ENCODE measurements around the gene KCNMA1. TPM values are rescaled to one million over a fixed set of nuclear protein-coding genes. Genes with fewer than 3 reads are reported as not detected.

The KCNMA1 gene
- total and polyA plus RNA-seq, 9 of the 15 experiments (the other 6 are each of a cell fraction or from before 2014, with no cell fraction given) = 0.01 to 0.95 (median 0.15) TPM; not detected in 4

DNA sequence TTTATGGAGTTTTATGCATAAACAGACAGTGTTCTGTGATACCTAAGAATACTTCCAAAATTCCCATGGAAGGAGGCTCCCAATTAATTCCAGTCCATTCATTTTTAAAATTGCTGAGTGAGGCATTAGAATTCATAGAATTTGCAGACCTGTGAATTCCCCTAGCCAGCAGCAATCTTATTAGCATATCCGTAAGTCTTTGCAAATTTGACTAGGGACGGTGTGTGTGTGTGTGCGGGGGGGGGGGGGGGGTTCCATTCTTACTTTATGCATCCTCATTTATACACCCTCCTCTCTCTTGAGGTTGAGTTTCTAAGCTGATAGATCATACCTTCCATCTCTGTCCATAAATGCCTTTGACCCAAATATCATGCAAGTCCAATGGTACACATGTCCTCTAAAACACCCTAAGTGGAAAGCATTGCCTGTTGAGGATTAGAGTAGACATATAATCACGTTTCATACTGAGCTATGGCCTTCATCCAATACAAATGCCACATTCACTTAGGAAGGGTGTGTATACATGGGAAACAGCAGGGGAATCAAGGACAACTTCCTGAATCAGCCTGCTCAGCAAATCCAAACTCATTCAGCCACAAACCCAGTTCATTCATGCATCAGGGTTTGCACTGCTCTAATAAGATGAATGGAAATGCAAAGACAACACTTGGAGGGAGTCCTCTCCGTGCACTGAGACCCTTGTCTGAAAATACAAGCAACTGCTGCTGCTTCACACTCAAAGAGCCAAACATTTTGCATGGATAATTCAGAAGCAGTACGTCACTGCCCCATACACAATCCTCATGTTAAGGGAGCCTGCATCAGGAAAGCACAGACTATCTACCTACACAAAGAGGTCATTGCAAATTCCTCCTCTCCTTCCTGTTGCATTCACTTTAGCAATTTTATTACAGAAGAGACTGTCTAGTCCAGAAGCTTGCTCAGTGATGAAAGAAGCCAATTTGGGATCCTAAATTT, 350.8 kb downstream of the KCNMA1 start:
- 2% methylated on average over 6 of the region's 6 CpGs for WGBS (ENCODE audit: insufficient coverage, low coverage, missing lambda C conversion rate)
- Histone ChIP-seq H3K4me2 (ENCODE audit: insufficient read depth, low read length) (no peak overlapping the region), H3K4me1 (replicated peaks in 1 of 2; ENCODE audit: control insufficient read depth in 2 of 2, insufficient read depth in 2 of 2, low read length in 2 of 2) (no peaks in the 10 kb centered on the region; a peak in 1 of 5 replicates), H3K36me3 (ENCODE audit: control insufficient read depth, insufficient read depth, low read length) (no peaks in the 10 kb centered on the region), H3K27me3 (ENCODE audit: control insufficient read depth in 2 of 2, insufficient read depth in 2 of 2, low read length in 2 of 2) (peaks cover 5% of the 10 kb centered on the region in 2 experiments; a peak in 3 of 5 replicates), H3K9me1 (ENCODE audit: control insufficient read depth, insufficient read depth, low read length) (no peaks in the 10 kb centered on the region), H3K79me2 (ENCODE audit: control insufficient read depth, insufficient read depth, low read length) (no peaks in the 10 kb centered on the region), H4K20me1 (replicated peaks; ENCODE audit: control insufficient read depth, insufficient read depth, low read length) (no peaks in the 10 kb centered on the region), H3K9ac (ENCODE audit: insufficient read depth in 1 of 2, low read depth in 2 of 2, low read length in 2 of 2) (no peak overlapping the region), H3K9me3 (replicated peaks; ENCODE audit: control insufficient read depth, insufficient read depth, low read depth, low read length) (no peaks in the 10 kb centered on the region), H3K4me3 (no peak overlapping the region), H3K27ac (ENCODE audit: extremely low read depth, low read depth, low read length) (no peak overlapping the region), H2AFZ (ENCODE audit: low read depth, low read length) (no peak overlapping the region)
- FAIRE-seq = no peak
- no TSS peak for BruUV-seq (replicated peaks)
- TF ChIP-seq CC2D1A (IDR thresholded peaks at IDR 0.05) (no peak), PTBP1 (IDR thresholded peaks at IDR 0.05; ENCODE audit: low read depth, low read length) (no peak), OTX1 (CRISPR knock-in tag; IDR thresholded peaks at IDR 0.05) (no peak), ZNF263 (CRISPR knock-in tag; IDR thresholded peaks at IDR 0.05; ENCODE audit: borderline replicate concordance) (no peak), ZNF316 (IDR thresholded peaks at IDR 0.05) (peak; percentile 12; the same call in 1 of the 2 replicates)
- CTCF ChIA-PET (ENCODE audit: low intra/inter-chr PET ratio) = no interaction called here
- in situ Hi-C loops (cut with MboI) = no loop called here
- intact Hi-C loops (cut with micrococcal nuclease) = no loop called here
- POLR2A ChIA-PET = interaction anchor here (0.5 to 1.3 kb wide), 2 partner anchors 14 to 1692 kb away, joined by 4 to 5 read pairs; no protein-coding TSS in a partner anchor
- no peak for ATAC-seq
- no peak for DNase-seq (ENCODE audit: extremely low read depth in 1 of 4, low spot score in 3 of 4)
